PC-3 (cell line): ENCODE results near the gene SIRT2. TPM values are rescaled to one million over a fixed set of nuclear protein-coding genes. Genes with fewer than 3 reads are reported as not detected.

Experiments
- ATAC-seq: fragments of 200-7000 bp; cut with Tn5 transposase; 2 replicates; pipeline ENCODE4 v1.9.1; 2020; ENCODE audit warnings: mild to moderate bottlenecking, moderate library complexity
- BruUV-seq: library from RNA; stranded (reverse); fragments of 400-500 nt; replicated peaks from 2 replicates; lab custom pipeline; 2021; lab: Mats Ljungman, UMichigan
- CTCF ChIA-PET: fragments of 300-600 bp; sonication (Branson Sonifier 250); formaldehyde crosslinking; loops from one replicate; lab custom pipeline; 2022; ENCODE audit warnings: antibody characterized with exemption; lab: Charles Lee
- POLR2A ChIA-PET: fragments of 300-600 bp; sonication (Branson Sonifier 250); formaldehyde crosslinking; loops from one replicate; lab custom pipeline; 2022; ENCODE audit warnings: antibody characterized with exemption; ENCODE audit not compliant: unreplicated experiment; lab: Charles Lee
- DNase-seq: peaks from one replicate; pipeline ENCODE4 v3.0.0-alpha.2; 2015
- H2AFZ ChIP-seq: fragments of 300-600 bp; sonication (generic); 2 replicates; pipeline ENCODE4 v1.6.0; 2016; ENCODE audit warnings: antibody characterized with exemption, low read length
- H3F3A ChIP-seq: fragments of 300-600 bp; sonication (generic); one replicate; pipeline ENCODE4 v1.6.0; 2017; ENCODE audit warnings: antibody characterized with exemption, low read length, control low read depth, mild to moderate bottlenecking; ENCODE audit not compliant: unreplicated experiment
- H3K27ac ChIP-seq: fragments of 300-600 bp; sonication (generic); 2 replicates; pipeline ENCODE4 v1.5.1; 2016; ENCODE audit warnings: mild to moderate bottlenecking, low read length
- H3K27me3 ChIP-seq: fragments of 300-600 bp; sonication (generic); 2 replicates; pipeline ENCODE4 v1.6.1; 2016; ENCODE audit warnings: low read length, mixed read lengths
- H3K36me3 ChIP-seq: fragments of 300-600 bp; sonication (generic); 2 replicates; pipeline ENCODE4 v1.6.1; 2016; ENCODE audit warnings: low read depth, mixed run types, low read length, mixed read lengths
- H3K4me1 ChIP-seq: fragments of 300-600 bp; sonication (generic); 2 replicates; pipeline ENCODE4 v1.5.1; 2016; ENCODE audit warnings: low read length; ENCODE audit not compliant: insufficient read depth
- H3K4me2 ChIP-seq: fragments of 300-600 bp; sonication (generic); 2 replicates; pipeline ENCODE4 v1.6.0; 2016; ENCODE audit warnings: low read length
- H3K4me3 ChIP-seq: fragments of 300-600 bp; sonication (generic); 2 replicates; pipeline ENCODE4 v1.5.1; 2016; ENCODE audit warnings: mild to moderate bottlenecking, low read length, mixed read lengths
- H3K79me2 ChIP-seq: fragments of 300-600 bp; sonication (generic); 2 replicates; pipeline ENCODE4 v1.6.1; 2017; ENCODE audit warnings: low read length, mixed read lengths
- H3K9ac ChIP-seq: fragments of 300-600 bp; sonication (generic); 2 replicates; pipeline ENCODE4 v1.6.0; 2016; ENCODE audit warnings: mild to moderate bottlenecking, low read length
- H3K9me2 ChIP-seq: fragments of 300-600 bp; sonication (generic); replicated peaks from 2 replicates; pipeline ENCODE4 v1.6.1; 2016; ENCODE audit warnings: mixed run types, low read length, mixed read lengths
- H3K9me3 ChIP-seq: fragments of 300-600 bp; sonication (generic); 2 replicates; pipeline ENCODE4 v1.6.1; 2016; ENCODE audit warnings: low read length, mixed read lengths
- H4K20me1 ChIP-seq: fragments of 300-600 bp; sonication (generic); 2 replicates; pipeline ENCODE4 v1.6.1; 2016; ENCODE audit warnings: low read length, mixed read lengths
- CTCF ChIP-seq: fragments of 300-600 bp; sonication (generic); conservative IDR thresholded peaks from 2 replicates; pipeline ENCODE4 v1.5.1; 2017; ENCODE audit warnings: antibody characterized with exemption, low read depth, mild to moderate bottlenecking, low read length
- EZH2 ChIP-seq: fragments of 300-600 bp; sonication (generic); IDR thresholded peaks from one replicate; pipeline ENCODE4 v1.6.1; 2017; ENCODE audit warnings: antibody characterized with exemption, mild to moderate bottlenecking, low read length; ENCODE audit not compliant: unreplicated experiment
- EZH2phosphoT487 ChIP-seq: fragments of 300-600 bp; sonication (generic); IDR thresholded peaks from 2 replicates; pipeline ENCODE4 v1.6.1; 2018; ENCODE audit warnings: mild to moderate bottlenecking, antibody characterized with exemption, low read length, borderline replicate concordance
- intact Hi-C: fragments of 100-400 bp; cut with micrococcal nuclease; formaldehyde crosslinking; loops from 2 replicates; pipeline ENCODE4 v1.9.0; 2023
- total RNA-seq: library from RNA; depleted of rRNA; stranded (reverse); fragments of >200 nt; gene quantifications from 2 replicates; pipeline ENCODE4 v1.2.3, GENCODE V29; 2014

The SIRT2 gene
- total RNA-seq, 1 experiment from 2014 or later, result 37.9 TPM

DNA sequence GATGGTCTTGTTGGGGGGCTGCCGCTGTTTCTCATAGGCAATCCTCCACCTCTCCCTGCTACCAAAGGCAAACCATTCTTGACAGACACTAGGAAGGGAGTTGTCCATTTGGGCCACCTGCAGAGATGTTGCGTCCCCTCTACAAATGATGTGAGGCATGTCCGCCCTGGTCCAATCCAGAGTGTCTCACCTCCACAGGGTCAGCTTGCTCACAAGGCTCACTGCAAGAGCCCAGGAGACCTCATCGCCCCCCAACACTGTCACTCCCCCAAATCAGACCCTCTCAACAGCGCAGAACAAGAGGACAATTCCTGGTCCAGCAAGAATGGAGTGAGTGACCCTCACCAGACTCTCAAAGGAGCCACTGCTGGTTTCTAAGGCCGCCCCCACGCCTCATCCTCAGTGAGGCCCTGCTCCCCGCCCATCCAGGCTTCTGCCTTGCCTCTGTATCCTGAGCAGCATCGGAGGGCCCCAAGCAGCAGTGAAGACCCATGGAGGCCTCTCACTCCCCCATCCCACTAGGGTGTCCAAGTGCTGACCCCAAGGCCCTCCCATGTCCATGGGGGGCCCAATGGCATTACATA, 56.2 kb downstream of the SIRT2 start:
- no peak overlapping the region for H3K9ac ChIP-seq
- H3K4me1 ChIP-seq, result peaks cover 30% of the 10 kb centered on the region
- POLR2A ChIA-PET, result no interaction called here
- H3K36me3 ChIP-seq, result peaks cover 72% of the 10 kb centered on the region
- no peak overlapping the region for H2AFZ ChIP-seq
- TF ChIP-seq EZH2 (no peak), EZH2phosphoT487 (no peak), CTCF (no peak)
- intact Hi-C loops, result no loop called here
- H3K27ac ChIP-seq, result no peak overlapping the region
- no TSS peak for BruUV-seq
- H4K20me1 ChIP-seq, result peaks cover 32% of the 10 kb centered on the region; the same call in 1 of the 2 replicates
- no peaks in the 10 kb centered on the region for H3K9me2 ChIP-seq
- peaks cover 14% of the 10 kb centered on the region for H3F3A ChIP-seq
- CTCF ChIA-PET, result no interaction called here
- H3K27me3 ChIP-seq, result no peaks in the 10 kb centered on the region
- H3K9me3 ChIP-seq, result no peaks in the 10 kb centered on the region
- DNase-seq (no peak), ATAC-seq (no peak)
- H3K79me2 ChIP-seq, result peaks cover 69% of the 10 kb centered on the region
- no peak overlapping the region for H3K4me2 ChIP-seq
- H3K4me3 ChIP-seq, result no peak overlapping the region

DNA sequence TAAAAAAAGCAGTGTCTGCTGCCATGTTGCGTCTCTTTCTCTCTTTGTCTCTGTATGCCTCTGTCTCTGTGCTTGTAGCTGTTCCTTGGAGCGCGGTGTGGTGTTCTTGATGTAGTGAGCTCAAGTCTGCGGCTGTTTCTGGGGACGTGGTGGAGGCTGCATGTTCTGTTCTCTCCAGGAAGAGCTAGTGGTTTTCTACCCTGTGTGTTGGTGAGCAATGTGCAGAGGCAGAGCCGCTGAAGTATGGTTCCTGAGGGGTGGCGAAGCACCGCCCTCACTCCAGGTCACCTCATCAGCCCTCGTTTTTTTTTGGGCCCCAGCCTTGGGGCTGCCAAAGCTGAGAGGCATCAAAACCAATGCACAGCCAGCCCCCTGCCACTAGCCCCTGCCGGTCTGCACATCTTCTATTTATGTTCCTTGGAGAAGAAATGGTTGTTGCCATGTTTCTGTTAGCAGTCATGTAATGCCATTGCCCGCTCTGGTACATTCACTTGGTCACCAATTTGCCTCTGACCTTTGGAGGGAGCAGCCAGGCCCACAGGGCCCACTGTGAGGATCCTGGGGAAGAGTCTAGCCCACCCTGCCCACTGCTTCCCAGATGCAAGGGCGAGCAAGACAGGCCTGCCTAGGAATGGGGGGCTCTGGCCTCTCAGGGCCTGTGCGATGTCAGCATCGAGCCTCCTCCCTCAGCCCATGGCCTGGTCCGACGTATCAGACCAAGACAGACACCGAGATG, 56.8 kb downstream of the SIRT2 start:
- POLR2A ChIA-PET, result no interaction called here
- Histone ChIP-seq H3K9me2 (no peaks in the 10 kb centered on the region), H3K27me3 (no peaks in the 10 kb centered on the region), H3K36me3 (peaks cover 74% of the 10 kb centered on the region), H3F3A (peaks cover 14% of the 10 kb centered on the region), H4K20me1 (peaks cover 26% of the 10 kb centered on the region; the same call in 1 of the 2 replicates), H3K79me2 (peaks cover 62% of the 10 kb centered on the region), H3K27ac (no peak overlapping the region), H3K4me3 (no peak overlapping the region), H3K4me1 (peaks cover 34% of the 10 kb centered on the region), H3K9me3 (no peaks in the 10 kb centered on the region), H3K4me2 (no peak overlapping the region), H3K9ac (no peak overlapping the region), H2AFZ (no peak overlapping the region)
- intact Hi-C loops, result no loop called here
- ATAC-seq (no peak), DNase-seq (no peak)
- CTCF ChIA-PET, result no interaction called here
- no TSS peak for BruUV-seq
- TF ChIP-seq EZH2, result no peak
- TF ChIP-seq CTCF, result no peak
- no peak for TF ChIP-seq EZH2phosphoT487
